Right lobe of liver (tissue), 4 donors: ENCODE results near the gene IGSF21.

Source experiments
- POLR2A ChIP-seq: fragments of 450-650 bp; IDR thresholded peaks from one replicate; pipeline ENCODE4 v1.6.1; 2017; ENCODE audit warnings: antibody characterized with exemption, mild to moderate bottlenecking
- TF ChIP-seq, protein P1 (sequence below), 4 donors: fragments of 200-600 bp in 3 of 4; fragments of 450-650 bp in 1 of 4; IDR thresholded peaks; one replicate each; pipeline versions ENCODE4 v1.5.1 to v1.8.0; 2016 to 2022; ENCODE audit warnings: antibody characterized with exemption in 4 of 4, mild to moderate bottlenecking in 2 of 4
- donor health status: DM: no; HTN: no; CAD: no.
- donor health status: DM: no; HTN: no; CAD: no.
- donor health status: DM: no; HTN: yes; CAD: no.

DNA sequence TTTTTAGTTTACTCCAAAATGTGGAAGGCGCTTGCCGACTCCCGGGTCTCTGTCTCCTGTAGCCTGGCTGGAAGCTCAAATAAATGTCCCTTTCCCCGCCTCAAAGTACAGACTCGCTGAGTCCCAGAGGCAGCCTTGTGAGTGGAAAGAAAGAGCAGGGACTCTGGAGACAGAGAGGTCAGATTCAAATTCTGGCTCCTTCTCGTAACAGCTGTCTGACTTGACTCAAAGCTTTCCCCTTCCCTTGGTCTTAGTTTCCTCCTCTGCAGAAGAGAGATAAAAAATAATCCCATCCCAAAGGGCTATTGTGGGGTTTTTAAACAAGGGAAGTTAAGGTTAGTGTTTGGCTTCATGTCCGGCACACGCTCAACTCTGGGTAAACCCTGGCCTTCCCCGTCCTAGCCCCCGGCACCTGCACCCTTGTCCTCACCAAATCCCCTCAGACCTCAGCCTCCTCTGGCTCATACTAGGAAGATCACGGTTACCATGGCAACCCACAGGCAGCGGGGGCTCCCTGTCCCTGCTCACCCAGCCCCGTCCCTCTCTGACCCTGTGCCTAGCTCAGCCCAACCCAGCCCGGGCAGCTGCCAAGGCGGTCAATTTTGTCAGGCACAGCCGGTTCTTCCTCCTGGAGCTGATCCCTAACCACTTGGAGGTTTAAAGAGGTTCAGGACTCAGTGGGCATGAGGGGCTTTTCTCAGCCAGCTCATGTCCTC, 49.2 kb upstream of the IGSF21 start:
- TF ChIP-seq, protein P1, sequence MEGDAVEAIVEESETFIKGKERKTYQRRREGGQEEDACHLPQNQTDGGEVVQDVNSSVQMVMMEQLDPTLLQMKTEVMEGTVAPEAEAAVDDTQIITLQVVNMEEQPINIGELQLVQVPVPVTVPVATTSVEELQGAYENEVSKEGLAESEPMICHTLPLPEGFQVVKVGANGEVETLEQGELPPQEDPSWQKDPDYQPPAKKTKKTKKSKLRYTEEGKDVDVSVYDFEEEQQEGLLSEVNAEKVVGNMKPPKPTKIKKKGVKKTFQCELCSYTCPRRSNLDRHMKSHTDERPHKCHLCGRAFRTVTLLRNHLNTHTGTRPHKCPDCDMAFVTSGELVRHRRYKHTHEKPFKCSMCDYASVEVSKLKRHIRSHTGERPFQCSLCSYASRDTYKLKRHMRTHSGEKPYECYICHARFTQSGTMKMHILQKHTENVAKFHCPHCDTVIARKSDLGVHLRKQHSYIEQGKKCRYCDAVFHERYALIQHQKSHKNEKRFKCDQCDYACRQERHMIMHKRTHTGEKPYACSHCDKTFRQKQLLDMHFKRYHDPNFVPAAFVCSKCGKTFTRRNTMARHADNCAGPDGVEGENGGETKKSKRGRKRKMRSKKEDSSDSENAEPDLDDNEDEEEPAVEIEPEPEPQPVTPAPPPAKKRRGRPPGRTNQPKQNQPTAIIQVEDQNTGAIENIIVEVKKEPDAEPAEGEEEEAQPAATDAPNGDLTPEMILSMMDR (IDR thresholded peaks at IDR 0.05), result no peak
- no peak for TF ChIP-seq POLR2A
